Activated CD4-positive, alpha-beta T cell treated with anti-CD3 and anti-CD28 coated beads for 1 hour (primary cell): ENCODE data around the gene PTPN4.
"Not testable (repeated sequence)": the region's sequence is repeated elsewhere in the genome, so short reads cannot be mapped to it uniquely, and the experiment has no call there.

ENCODE experiments used
- DNase-seq: peaks from one replicate; pipeline ENCODE4 v3.0.0-alpha.2; 2020

PTPN4 gene

DNA sequence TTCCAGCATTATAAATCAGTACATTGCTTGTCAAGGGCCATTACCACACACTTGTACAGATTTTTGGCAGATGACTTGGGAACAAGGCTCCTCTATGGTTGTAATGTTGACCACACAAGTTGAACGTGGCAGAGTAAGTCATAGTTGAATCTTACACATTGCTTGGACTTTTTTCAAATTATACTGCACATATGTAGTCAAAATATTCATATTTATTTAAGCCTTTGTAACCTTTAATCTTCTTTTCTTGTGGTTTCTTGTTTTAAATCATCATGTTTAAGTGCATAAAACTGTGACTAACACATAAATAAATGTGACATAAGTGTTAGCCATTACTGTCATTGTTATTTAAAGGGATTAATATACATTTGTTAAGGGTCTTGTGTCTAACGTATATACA is 201.1 kb downstream of the PTPN4 start:
- no peak for DNase-seq

DNA sequence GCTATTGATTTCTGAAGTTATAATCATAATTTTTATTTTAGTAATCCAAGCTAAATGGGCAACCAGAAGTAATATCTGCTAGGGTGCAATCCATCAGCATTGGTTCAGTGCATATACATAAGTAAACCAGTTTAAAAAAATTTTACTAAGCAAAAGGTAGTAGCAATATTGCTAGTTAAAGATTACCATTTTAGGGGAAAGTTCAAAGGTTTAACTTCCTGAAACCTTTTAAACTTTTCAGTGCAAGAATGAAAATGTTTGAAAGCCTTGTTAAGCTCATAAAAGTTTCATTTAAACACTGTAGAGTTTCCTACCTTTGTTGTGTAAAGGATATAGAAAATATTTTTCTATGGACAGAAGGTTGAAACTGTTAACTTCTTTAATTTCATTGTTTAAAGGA is 222.2 kb downstream of the PTPN4 start:
- no peak for DNase-seq

DNA sequence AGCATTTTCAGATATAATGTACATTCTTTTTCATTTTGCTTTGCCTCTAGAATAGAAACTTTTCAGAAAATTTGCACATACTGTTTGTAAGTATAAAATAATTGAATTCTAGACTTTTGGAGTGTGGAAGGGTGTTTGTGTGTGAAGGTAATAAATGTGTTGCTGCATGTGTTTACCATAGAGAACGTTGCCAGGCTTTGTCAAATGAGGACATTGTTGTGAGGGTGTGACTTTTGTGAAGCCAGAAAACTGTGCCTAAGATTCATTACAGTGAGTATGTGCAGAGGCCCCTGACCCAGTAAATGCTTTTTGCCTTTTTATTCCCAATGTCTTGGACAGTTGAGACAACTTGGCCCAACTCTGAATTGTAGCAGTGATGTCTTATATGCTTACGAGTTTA is 222.8 kb downstream of the PTPN4 start:
- DNase-seq, result no peak

DNA sequence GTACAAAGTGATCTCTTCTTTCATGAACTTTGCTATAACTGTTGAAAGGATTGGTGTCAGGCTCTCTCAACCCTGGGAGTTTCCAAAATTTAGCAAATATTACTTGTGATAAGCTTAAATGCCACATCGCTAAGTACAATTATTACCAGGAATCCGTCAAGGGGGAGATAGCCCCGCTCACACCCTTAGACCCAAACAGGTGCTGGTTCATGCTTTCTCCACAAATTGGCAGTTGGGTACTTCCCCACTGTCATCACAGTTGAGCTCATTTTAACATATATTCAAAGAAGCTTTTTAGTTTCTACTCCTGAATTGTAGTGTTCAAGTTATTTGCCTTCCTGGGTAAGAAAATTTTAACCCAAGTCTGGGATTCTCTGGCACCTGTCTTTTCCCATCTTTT is 223.4 kb downstream of the PTPN4 start:
- no peak for DNase-seq

DNA sequence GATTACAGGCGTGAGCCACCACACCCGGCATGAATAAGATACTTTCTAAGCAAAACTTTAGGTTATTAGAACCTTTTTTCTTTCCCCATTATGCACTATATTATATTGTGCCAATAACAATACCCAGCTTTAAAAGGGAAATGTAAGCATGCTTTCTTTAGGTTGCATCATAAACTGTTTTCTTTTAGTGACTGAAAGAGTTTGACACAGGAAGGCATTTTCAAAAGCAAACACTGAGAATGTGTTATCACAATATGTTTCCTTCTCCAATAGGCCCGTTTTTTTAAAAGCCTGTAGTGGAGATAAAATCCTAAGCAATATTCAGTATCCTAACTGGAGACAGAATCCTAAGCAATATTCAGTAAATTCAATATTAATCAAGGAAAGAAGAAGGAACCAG is 236.4 kb downstream of the PTPN4 start:
- DNase-seq, result no peak

DNA sequence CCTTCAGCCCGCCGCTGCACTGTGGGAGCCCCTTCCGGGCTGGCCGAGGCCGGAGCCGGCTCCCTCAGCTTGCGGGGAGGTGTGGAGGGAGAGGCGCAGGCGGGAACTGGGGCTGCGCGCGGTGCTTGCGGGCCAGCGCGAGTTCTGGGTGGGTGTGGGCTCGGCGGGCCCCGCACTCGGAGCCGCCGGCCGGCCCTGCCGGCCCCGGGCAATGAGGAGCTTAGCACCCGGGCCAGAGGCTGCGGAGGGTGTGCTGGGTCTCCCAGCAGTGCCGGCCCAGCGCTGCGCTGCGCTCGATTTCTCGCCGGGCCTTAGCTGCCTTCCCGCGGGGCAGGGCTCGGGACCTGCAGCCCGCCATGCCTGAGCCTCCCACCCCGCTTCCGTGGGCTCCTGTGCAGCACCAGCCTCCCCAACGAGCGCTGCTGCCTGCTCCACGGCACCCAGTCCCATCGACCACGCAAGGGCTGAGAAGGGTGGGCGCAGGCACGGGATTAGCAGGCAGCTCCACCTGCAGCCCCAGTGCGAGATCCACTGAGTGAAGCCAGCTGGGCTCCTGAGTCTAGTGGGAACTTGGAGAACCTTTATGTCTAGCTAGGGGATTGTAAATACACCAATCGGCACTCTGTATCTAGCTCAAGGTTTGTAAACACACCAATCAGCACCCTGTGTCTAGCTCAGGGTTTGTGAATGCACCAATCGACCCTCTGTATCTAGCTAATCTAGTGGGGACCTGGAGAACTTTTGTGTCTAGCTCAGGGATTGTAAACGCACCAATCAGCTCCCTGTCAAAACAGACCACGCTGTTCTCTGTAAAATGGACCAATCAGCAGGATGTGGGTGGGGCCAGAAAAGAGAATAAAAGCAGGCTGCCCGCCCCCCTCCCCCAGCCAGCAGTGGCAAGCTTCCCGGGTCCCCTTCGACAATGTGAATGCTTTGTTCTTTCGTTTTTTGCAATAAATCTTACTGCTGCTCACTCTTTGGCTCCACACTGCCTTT is 237.5 kb downstream of the PTPN4 start:
- not testable (repeated sequence) for DNase-seq

DNA sequence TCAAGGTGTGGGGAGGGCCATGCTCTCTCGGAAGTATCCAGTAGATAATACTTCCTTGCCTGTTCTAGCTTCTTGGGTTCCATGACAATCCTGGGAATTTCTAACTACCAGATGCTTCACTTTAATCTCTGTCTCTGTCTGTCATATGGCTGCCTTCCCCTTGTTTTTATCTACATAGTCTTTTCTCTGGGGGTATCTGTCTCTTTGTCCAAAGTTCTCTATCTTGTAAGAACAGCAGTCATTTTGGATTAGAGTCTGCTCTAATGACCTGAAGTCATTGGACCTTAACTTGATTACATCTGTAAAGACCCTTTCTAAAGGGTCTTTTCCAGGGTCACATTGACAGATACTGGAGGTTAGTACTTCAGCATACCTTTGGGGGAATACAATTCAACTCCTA is 241.7 kb downstream of the PTPN4 start:
- no peak for DNase-seq

DNA sequence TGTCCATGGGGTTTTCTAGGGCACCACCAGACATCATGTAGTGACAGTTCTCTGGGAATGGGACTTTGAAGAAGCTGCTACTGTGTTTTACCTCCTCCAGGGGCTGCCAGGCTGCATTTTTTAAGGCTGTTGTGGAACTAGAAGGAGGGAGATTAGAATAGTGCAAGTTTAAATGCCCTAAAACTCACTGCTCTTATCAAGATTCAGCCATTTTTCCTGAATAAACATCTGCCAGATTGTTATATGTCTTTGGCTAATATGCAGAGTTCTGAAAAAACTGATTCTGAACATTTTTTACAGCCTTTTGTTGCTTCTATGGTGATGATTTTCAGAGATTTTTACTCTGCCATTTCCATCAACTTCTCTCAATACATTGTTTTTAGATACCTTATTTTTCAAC is 244.5 kb downstream of the PTPN4 start:
- no peak for DNase-seq

DNA sequence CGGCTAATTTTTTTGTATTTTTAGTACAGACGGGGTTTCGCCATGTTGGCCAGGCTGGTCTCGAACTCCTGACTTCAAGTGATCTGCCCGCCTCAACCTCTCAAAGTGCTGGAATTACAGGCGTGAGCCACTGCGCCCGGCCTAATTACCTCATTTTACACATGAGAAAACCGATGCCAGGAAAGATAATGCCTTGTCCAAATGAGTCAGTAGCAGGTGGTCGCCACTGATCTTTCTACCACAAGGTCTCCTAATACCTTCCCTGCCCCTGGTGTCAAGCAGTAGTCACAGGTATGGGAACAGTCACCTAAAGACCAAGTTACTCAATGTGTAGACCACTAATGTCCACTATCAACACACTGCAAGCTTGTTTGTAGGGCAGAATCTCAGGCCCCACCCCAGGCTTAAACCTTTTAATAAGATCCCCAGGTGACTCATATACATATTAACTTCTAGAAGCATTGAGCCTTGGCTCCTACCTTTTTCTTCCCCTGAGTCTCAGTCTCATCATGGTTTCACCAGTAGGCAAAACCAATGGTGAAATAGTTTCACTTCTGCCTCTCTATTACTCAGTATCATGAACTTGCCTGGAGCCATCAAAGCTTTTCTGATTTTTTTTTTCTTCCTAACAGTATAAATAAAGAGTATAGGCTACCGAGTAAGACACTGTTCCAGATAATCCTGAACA is 246.3 kb downstream of the PTPN4 start:
- no peak for DNase-seq

DNA sequence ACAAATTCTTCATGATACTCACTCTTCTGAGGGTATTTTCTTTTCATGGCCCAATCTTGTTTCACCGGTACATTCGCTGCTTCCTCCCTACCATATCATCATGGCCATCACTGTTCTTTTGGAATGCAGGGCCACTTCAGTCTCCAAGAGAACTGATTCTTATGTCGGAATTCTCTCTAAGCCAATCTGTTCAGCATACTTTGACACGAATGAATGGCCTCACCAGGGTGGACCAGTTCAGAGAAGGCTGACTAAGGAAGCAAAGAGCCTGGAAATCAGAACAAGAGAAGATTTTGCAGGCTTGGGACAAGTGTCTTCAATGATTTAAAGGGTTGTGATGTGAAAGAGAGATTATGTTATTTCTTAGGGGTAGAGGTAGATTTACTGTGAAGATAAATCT is 248.1 kb downstream of the PTPN4 start:
- no peak for DNase-seq

DNA sequence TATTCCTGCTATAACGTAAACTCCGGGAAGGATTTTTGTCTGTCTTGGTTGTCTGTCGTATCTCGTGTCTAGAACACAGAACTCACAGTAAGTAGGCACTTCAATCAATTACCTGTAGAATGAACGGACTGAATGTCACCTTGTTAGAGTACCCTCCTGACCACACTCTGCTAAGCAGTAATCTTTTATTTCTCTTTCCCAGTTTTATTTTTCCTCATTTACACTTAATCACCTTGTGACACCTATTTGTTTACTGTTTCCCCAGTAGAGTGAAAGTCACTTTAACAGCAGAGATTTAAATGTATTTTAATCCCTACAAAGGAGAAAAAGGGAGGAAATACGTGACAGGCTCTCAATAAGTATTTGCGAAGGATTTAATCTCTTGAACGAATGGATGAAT is 252.6 kb downstream of the PTPN4 start:
- no peak for DNase-seq

DNA sequence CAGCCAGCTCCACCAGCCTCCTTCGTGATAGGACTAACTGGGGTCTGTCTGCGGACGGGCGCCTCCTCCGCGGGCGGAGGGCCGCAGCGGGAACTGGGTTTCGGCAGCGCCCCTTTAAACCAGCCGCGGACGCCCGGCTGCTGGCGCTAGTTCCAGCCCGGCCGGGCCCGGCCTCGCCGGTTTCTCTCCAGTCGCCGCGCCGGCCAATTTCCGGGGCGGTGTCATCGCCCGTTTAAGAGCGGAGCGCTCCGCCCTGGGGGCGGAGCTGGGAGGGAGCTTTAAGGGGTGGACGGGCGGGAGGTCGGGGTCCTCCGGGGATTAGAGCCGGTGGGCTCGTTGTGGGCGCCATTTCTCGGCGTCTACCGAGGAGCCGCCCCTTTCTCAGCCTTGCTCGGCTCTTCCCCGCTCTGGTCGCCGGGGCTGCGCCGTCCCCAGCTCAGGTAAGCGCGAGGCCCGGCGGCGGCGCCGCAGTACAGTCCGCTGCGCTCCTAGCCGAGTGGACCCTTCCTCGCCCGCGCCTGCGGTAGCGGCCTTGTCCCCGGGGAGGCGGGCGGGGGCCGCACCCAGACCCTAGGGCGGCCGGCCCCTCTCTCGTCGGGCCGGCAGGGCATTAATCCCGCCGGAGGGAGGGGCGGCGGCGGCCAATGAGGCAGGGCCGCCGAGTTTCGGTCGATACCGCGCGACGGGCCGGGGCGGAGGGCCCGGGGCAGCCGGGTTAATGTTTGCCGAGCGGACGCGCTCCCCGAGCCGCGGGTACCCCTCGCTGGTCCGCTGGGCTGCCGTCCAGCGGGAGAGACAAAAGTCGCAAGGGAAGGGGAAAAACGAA is 253.3 kb downstream of the PTPN4 start, which contains the start of gene EPB41L5:
Gene EPB41L5 (plus strand): TSS at position 307 of the 826 bp plus-strand sequence. CDS start 6,008 bp downstream, outside the sequence.
- peak; percentile 67 for DNase-seq

DNA sequence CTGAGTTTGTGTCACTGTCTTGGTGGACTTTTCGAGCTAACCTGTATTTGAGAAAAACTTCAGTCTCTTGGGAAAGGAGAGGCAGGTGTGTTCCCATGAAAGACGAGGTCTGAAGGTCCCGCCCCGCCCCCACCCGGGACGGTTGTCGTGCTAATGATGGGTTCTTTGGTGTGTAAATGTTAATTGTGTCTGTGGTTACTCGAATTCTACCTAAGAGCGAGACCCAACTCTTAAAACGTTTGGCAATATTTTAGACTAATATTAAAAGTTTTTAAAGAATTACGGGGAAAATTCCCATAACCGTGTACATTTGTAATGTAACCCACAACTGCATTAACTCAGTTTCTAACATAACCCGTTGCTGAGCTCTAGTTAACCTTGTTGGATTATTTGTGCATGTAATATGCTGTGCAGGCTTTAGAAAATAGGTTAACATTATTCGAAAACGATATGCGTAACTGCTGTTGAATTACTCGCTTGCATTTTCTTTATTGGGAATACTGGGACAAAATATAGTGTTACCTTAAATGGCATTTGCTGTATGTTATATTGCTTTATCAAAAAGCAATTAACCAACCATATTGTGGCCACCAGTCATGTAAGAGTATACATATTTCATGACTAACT is 254.0 kb downstream of the PTPN4 start:
- DNase-seq, result no peak

DNA sequence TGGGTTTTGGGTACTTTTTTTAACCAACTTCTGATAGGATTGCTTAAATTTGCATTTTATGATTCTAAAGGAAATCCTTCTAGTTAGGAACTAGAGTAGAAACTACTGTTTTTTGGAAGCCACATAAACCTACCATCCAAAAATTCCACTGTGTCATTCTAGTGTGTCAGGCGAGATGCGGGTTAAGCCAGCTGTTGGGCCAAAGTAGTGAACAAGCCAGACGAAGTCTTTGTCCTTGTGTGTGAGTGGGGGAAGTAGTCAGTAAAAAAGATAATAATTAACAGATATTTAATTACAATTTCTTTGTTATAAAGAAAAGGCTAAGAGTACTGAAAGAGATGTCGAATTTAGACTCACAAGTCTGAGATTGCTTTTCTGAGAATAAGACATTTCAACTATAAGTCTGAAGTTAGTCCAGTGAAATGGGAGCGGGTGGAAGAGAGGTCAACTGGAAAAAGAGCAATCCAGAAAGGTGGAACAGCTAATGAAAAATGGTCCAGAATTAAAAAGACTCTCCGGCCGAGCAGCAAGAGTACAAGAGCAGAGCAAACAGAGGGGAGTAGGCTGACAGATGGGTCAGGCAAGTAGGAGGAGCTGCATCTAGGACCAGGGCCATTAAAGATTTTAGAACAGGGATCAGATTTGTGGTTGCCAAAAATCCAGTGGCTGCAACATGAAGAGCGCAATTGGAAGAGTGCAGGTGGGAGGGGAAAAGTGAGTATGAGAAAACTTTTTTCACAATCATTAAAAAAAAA is 254.7 kb downstream of the PTPN4 start:
- DNase-seq, result no peak

DNA sequence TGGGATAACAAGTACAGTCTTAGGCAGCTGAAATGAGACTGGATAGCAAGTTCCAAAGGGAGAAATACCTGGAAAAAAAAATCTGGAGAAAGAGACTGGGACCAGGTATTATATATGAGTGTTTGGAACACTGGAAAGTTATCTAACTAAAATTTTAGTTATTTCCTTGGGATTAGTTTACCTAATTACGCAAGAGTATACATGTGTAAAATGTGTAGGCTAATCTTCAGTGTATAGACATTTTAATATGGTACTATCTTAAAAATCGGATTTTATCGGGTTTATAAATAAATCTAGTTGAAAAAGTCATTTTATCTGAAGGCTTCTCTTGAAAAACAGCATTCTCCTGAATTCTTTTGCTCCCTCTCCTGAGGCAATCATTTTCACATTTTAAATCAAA is 257.1 kb downstream of the PTPN4 start:
- DNase-seq, result no peak

DNA sequence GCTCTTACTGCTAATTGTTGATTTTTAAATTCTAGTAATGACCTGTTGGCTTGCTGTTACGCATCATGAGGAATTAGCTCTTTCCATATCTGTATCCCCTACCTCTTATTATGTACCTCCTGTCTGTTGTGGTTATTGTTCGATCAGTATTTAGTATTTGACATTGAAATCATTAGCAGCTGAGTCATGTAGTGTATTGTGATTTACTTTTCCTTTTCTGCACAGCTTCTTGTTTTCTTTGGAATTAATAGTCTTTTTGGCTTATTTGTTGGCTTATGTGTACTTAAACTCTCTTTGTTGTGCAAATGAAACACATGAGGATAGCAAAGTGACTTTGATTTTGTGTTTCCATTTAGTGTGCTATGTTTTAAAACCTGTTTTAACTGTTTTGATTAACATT is 257.5 kb downstream of the PTPN4 start:
- DNase-seq, result no peak

DNA sequence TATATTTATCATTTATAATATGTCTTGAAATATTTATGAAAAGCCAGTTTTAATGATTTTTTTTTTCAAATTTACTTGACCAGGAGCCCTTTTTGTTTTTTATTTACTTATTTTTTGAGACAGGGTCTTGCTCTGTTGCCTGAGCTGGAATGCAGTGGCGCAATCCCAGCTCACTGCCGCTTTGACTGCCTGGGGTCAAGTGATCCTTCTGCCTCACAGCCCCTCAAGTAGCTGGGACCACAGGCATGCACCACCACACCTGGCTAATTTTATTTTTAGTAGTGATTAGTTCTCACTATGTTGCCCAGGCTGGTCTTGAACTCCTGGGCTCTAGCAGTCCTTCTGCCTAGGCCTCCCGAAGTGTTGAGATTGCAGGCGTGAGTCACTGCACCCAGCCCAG is 258.8 kb downstream of the PTPN4 start:
- no peak for DNase-seq

DNA sequence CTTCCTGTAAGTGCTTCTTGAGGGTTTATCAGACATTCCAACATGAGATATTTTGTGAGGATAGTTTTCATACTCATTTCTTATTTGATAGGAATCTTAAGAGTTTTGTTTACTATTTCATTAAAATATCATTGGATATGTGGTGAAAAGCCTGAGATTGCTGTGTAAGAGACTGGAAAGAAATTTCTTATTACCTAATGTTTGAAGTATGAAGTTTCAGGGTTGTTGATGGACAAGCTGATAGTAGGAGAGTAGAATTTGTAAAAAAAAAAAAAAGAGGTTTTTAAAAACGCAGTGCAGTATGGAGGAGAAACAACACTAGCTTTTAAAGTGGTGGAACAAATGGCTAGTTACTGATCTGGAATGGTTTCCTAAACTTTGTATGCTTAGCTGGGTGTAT is 260.8 kb downstream of the PTPN4 start:
- no peak for DNase-seq

DNA sequence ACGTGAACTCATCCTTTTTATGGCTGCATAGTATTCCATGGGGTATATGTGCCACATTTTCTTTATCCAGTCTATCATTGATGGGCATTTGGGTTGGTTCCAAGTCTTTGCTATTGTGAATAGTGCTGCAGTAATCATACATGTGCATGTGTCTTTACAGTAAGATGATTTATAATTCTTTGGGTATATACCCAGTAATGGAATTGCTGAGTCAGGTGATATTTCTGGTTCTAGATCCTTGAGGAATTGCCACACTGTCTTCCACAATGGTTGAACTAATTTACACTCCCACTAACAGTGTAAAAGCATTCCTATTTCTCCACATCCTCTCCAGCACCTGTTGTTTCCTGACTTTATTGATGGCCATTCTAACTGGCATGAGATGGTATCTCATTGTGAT is 262.8 kb downstream of the PTPN4 start:
- DNase-seq, result not testable (repeated sequence)

DNA sequence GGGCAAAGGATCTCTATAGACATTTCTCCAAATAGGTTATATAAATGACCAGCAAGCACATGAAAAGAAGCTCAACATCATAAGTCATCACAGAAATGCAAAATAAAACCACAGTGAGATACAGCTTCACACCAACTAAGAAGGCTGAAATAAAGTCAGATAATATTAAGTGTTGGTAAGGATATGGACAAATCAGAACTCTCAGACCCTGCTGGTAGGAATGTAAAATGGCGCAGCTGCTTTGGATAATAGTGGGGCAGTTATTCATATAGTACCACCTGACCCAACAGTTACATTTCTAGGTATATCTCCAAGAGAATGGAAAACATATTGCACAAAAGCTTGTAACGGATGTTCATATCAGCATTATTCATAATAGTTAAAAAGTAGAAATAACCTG is 267.2 kb downstream of the PTPN4 start:
- DNase-seq, result no peak

DNA sequence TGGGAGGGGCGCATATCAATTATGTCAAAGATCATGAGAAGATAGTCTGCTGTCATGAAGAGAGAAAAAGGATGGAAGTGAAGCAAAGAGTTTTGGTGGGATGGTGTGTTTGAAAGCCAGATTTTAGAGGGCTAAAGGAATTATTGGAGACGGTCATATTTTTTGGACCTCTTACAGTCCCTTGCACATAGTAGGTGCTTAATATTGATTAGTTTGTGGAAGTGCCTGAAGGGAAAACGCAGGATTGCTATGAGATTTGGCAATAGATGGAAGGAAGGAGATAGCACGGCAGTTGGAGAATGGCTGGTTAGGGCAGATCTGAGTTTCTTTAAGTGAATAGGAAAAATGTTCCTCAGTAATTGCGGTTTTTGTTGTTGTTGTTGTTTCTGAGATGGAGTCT is 269.1 kb downstream of the PTPN4 start:
- no peak for DNase-seq
